HCT116 (cell line): ENCODE measurements around the gene CILP2. TPM values are rescaled to one million over a fixed set of nuclear protein-coding genes. Genes with fewer than 3 reads are reported as not detected.

Experiments
- ATAC-seq: fragments of 200-7000 bp; cut with Tn5 transposase; 2 replicates; pipeline ENCODE4 v1.9.1; 2020; ENCODE audit warnings: mild to moderate bottlenecking, moderate library complexity
- BruUV-seq: library from RNA; stranded (reverse); fragments of 400-500 nt; replicated peaks from 2 replicates; lab custom pipeline; 2021; lab: Mats Ljungman, UMichigan
- CTCF ChIA-PET: fragments of 300-600 bp; sonication (Branson Sonifier 250); formaldehyde crosslinking; loops from one replicate; lab custom pipeline; 2021; ENCODE audit warnings: antibody characterized with exemption; lab: Charles Lee
- POLR2A ChIA-PET: fragments of 300-600, 350-600 bp; sonication (Branson Sonifier 250); formaldehyde crosslinking; loops from one replicate; lab custom pipeline; 2021; ENCODE audit warnings: antibody characterized with exemption; lab: Charles Lee
- RAD21 ChIA-PET, 2 experiments: fragments of 300-600 bp; sonication (Branson Sonifier 250); formaldehyde crosslinking; loops; one replicate each; lab custom pipeline; 2023; ENCODE audit warnings: low total read pairs in 2 of 2; ENCODE audit not compliant: uncharacterized antibody in 2 of 2, unreplicated experiment in 2 of 2, low non-redundant PET in 1 of 2; lab: Charles Lee
- DNase-seq: peaks from one replicate; pipeline ENCODE4 v3.0.0-alpha.2; 2010; ENCODE audit warnings: low read depth, low spot score
- H2AFZ ChIP-seq: fragments of 200-600 bp; shearing (Covaris generic), sonication (generic); 2 replicates; pipeline ENCODE4 v1.6.1; 2017; ENCODE audit warnings: low read depth, mixed run types, mixed read lengths, antibody characterized with exemption, low read length; ENCODE audit not compliant: poor library complexity, severe bottlenecking
- H3K27ac ChIP-seq: 2 replicates; pipeline ENCODE4 v1.5.1; 2012; ENCODE audit warnings: low read depth, low read length
- H3K27me3 ChIP-seq: fragments of 200-600 bp; sonication (generic); 2 replicates; pipeline ENCODE4 v1.6.1; 2016; ENCODE audit warnings: mixed run types, low read length, mixed read lengths; ENCODE audit not compliant: insufficient read depth
- H3K36me3 ChIP-seq, 2 experiments: fragments of 200-500 bp in 1 of 2; fragments of 200-600 bp in 1 of 2; sonication (Bioruptor generic) in 1 of 2; sonication (generic) in 1 of 2; 2 replicates each; pipeline versions ENCODE4 v1.5.1 to v1.6.1; 2014 to 2016; ENCODE audit warnings: low read length in 2 of 2, inconsistent platforms in 1 of 2, mixed read lengths in 1 of 2, mixed run types in 1 of 2; ENCODE audit not compliant: insufficient read depth in 2 of 2, control insufficient read depth in 1 of 2
- H3K4me1 ChIP-seq, 2 experiments: fragments of 200-600 bp in 1 of 2; sonication (generic) in 1 of 2; 2 replicates each; pipeline versions ENCODE4 v1.5.1 to v1.6.1; 2012 to 2017; ENCODE audit warnings: low read length in 2 of 2, inconsistent platforms in 1 of 2, mild to moderate bottlenecking in 1 of 2, mixed read lengths in 1 of 2, mixed run types in 1 of 2, moderate library complexity in 1 of 2; ENCODE audit not compliant: insufficient read depth in 2 of 2, control insufficient read depth in 1 of 2
- H3K4me2 ChIP-seq: fragments of 200-600 bp; sonication (generic); 2 replicates; pipeline ENCODE4 v1.6.1; 2017; ENCODE audit warnings: mixed run types, low read length, mixed read lengths
- H3K4me3 ChIP-seq, 2 experiments: fragments of 200-600 bp in 1 of 2; sonication (generic) in 1 of 2; replicated peaks in 1 of 2; 2 replicates each; pipeline ENCODE4 v1.5.1; 2011 to 2016; ENCODE audit warnings: low read length in 2 of 2, control low read depth in 1 of 2, low read depth in 1 of 2, mild to moderate bottlenecking in 1 of 2, mixed read lengths in 1 of 2, mixed run types in 1 of 2
- H3K79me2 ChIP-seq: fragments of 200-600 bp; sonication (generic); 2 replicates; pipeline ENCODE4 v1.6.1; 2017; ENCODE audit warnings: mild to moderate bottlenecking, mixed run types, low read length, moderate library complexity, mixed read lengths; ENCODE audit not compliant: insufficient read depth
- H3K9ac ChIP-seq: fragments of 200-600 bp; sonication (generic); 2 replicates; pipeline ENCODE4 v1.6.1; 2016; ENCODE audit warnings: low read length, mixed read lengths
- H3K9me2 ChIP-seq: fragments of 200-600 bp; sonication (generic), shearing (Covaris generic); 2 replicates; pipeline ENCODE4 v1.6.1; 2017; ENCODE audit warnings: mixed run types, mild to moderate bottlenecking, moderate library complexity; ENCODE audit not compliant: insufficient read depth
- H3K9me3 ChIP-seq, 2 experiments: fragments of 200-500 bp in 1 of 2; fragments of 200-600 bp in 1 of 2; sonication (Bioruptor generic) in 1 of 2; sonication (generic) in 1 of 2; 2 replicates each; pipeline ENCODE4 v1.6.1; 2014 to 2017; ENCODE audit warnings: low read length in 2 of 2, mixed read lengths in 2 of 2, inconsistent platforms in 1 of 2, low read depth in 1 of 2, mild to moderate bottlenecking in 1 of 2, mixed run types in 1 of 2, moderate library complexity in 1 of 2; ENCODE audit not compliant: control insufficient read depth in 1 of 2, insufficient read depth in 1 of 2
- H4K20me1 ChIP-seq: fragments of 200-600 bp; sonication (generic), shearing (Covaris generic); 2 replicates; pipeline ENCODE4 v1.6.1; 2017; ENCODE audit warnings: mixed run types, mild to moderate bottlenecking, moderate library complexity; ENCODE audit not compliant: insufficient read depth
- ATF3 ChIP-seq: IDR thresholded peaks from 2 replicates; pipeline ENCODE4 v1.6.1; 2012
- CBX3 ChIP-seq: IDR thresholded peaks from 2 replicates; pipeline ENCODE4 v1.6.1; 2012; ENCODE audit warnings: low read depth
- CTCF ChIP-seq, 3 experiments: fragments of 200-600 bp in 1 of 3; sonication (generic) in 1 of 3; IDR thresholded peaks in 2 of 3; conservative IDR thresholded peaks in 1 of 3; 2 replicates each; pipeline ENCODE4 v1.5.1; 2012 to 2017; ENCODE audit warnings: low read depth in 2 of 3, low read length in 2 of 3, antibody characterized with exemption in 1 of 3, borderline replicate concordance in 1 of 3, control low read depth in 1 of 3, mild to moderate bottlenecking in 1 of 3, mixed read lengths in 1 of 3, mixed run types in 1 of 3, moderate library complexity in 1 of 3; ENCODE audit not compliant: insufficient read depth in 1 of 3
- EGR1 ChIP-seq: IDR thresholded peaks from 2 replicates; pipeline ENCODE4 v1.6.1; 2012; ENCODE audit warnings: low read depth
- EZH2 ChIP-seq: fragments of 200-600 bp; sonication (generic); IDR thresholded peaks from 2 replicates; pipeline ENCODE4 v1.6.1; 2017; ENCODE audit warnings: antibody characterized with exemption, mixed run types
- FOSL1 ChIP-seq: IDR thresholded peaks from 2 replicates; pipeline ENCODE4 v1.6.1; 2012; ENCODE audit warnings: low read depth
- JUND ChIP-seq: IDR thresholded peaks from 2 replicates; pipeline ENCODE4 v1.6.1; 2012
- MAX ChIP-seq: IDR thresholded peaks from 2 replicates; pipeline ENCODE4 v1.6.1; 2012
- REST ChIP-seq: IDR thresholded peaks from 2 replicates; pipeline ENCODE4 v1.6.1; 2012; ENCODE audit warnings: low read depth
- SIN3A ChIP-seq: IDR thresholded peaks from 2 replicates; pipeline ENCODE4 v1.6.1; 2012; ENCODE audit warnings: low read depth
- SP1 ChIP-seq: IDR thresholded peaks from 2 replicates; pipeline ENCODE4 v1.6.1; 2012; ENCODE audit warnings: low read depth
- SRF ChIP-seq: IDR thresholded peaks from 2 replicates; pipeline ENCODE4 v1.6.1; 2012; ENCODE audit warnings: low read depth
- TCF7L2 ChIP-seq: IDR thresholded peaks from 2 replicates; pipeline ENCODE4 v1.7.0; 2011; ENCODE audit warnings: borderline replicate concordance, inconsistent platforms; ENCODE audit not compliant: insufficient read depth, insufficient read length; ENCODE audit errors: extremely low read depth
- ZBTB33 ChIP-seq: IDR thresholded peaks from 2 replicates; pipeline ENCODE4 v1.6.1; 2011; ENCODE audit warnings: mild to moderate bottlenecking, low read length, moderate library complexity; ENCODE audit not compliant: insufficient replicate concordance; ENCODE audit errors: extremely low read depth
- ZFX ChIP-seq: fragments of 450-650 bp; IDR thresholded peaks from 2 replicates; pipeline ENCODE4 v1.6.1; 2017
- ZNF274 ChIP-seq: fragments of 200-500 bp; sonication (Bioruptor generic); IDR thresholded peaks from 2 replicates; pipeline ENCODE4 v1.6.1; 2014; ENCODE audit warnings: mild to moderate bottlenecking, low read depth, low read length, inconsistent platforms
- intact Hi-C: fragments of 100-400 bp; cut with micrococcal nuclease; formaldehyde crosslinking; loops from 2 replicates; pipeline ENCODE4 v1.10.0; 2022
- total RNA-seq: library from RNA; stranded (reverse); gene quantifications from one replicate; pipeline ENCODE4 v1.2.1, GENCODE V29; 2021; ENCODE audit not compliant: unreplicated experiment

Gene CILP2
- total RNA-seq, 1 experiment from 2014 or later: 13.1 TPM

GRCh38 chr19:19491321-19492025 lies 46.6 kb upstream of the CILP2 start:
- H3K4me2 ChIP-seq: no peak overlapping the region
- H3K36me3 ChIP-seq: peaks cover 18 to 31% of the 10 kb centered on the region in 2 experiments; a peak in 3 of 4 replicates
- no peaks in the 10 kb centered on the region for H3K9me3 ChIP-seq
- no peak for TF ChIP-seq FOSL1
- no peak for TF ChIP-seq SP1
- TF ChIP-seq ZFX: no peak
- TF ChIP-seq EZH2: no peak
- no peak for TF ChIP-seq JUND
- no peak for TF ChIP-seq TCF7L2
- no peak for TF ChIP-seq ATF3
- TF ChIP-seq ZNF274: no peak
- no peak for TF ChIP-seq EGR1
- no peak for TF ChIP-seq SRF
- TF ChIP-seq SIN3A: no peak
- no peak for TF ChIP-seq REST
- no peak for TF ChIP-seq CBX3
- no peak for TF ChIP-seq CTCF (IDR thresholded peaks at IDR 0.05 in 2 of 3, conservative IDR thresholded peaks at IDR 0.05 in 1 of 3; ENCODE audit: borderline replicate concordance in 1 of 3, insufficient read depth in 1 of 3, low read depth in 2 of 3, low read length in 2 of 3)
- TF ChIP-seq MAX: no peak
- no peak for TF ChIP-seq ZBTB33
- POLR2A ChIA-PET: no interaction called here
- peaks cover 19 to 43% of the 10 kb centered on the region in 2 experiments for H3K4me1 ChIP-seq
- H3K9me2 ChIP-seq: no peaks in the 10 kb centered on the region
- peaks cover 89% of the 10 kb centered on the region for H3K79me2 ChIP-seq
- H3K27me3 ChIP-seq: no peaks in the 10 kb centered on the region
- H3K4me3 ChIP-seq: no peak overlapping the region
- peaks cover 10% of the 10 kb centered on the region; the same call in 1 of the 2 replicates for H4K20me1 ChIP-seq
- no TSS peak for BruUV-seq
- H2AFZ ChIP-seq: no peak overlapping the region
- intact Hi-C loops: loop anchor here (5.0 kb wide), 1 partner anchor 344 kb away; no protein-coding TSS in a partner anchor
- DNase-seq (no peak), ATAC-seq (no peak)
- no peak overlapping the region for H3K9ac ChIP-seq
- CTCF ChIA-PET: interaction anchor here (1.0 to 3.2 kb wide), 4 partner anchors 10 to 131 kb away, joined by 4 to 40 read pairs (median 6); no protein-coding TSS in a partner anchor
- H3K27ac ChIP-seq: no peak overlapping the region
- RAD21 ChIA-PET: interaction anchor here in 1 of 2 experiments (1.4 kb wide), 1 partner anchor 125 kb away, joined by 5 read pairs; no protein-coding TSS in a partner anchor
